Calu3 (cell line): ENCODE measurements around the gene PLEKHA7. TPM values are rescaled to one million over a fixed set of nuclear protein-coding genes. Genes with fewer than 3 reads are reported as not detected.
"Not testable (repeated sequence)": the region's sequence is repeated elsewhere in the genome, so short reads cannot be mapped to it uniquely, and the experiment has no call there.

ENCODE experiments used
- BruUV-seq: library from RNA; stranded (reverse); fragments of 400-500 nt; replicated peaks from 2 replicates; lab custom pipeline; 2021; lab: Mats Ljungman, UMichigan
- CTCF ChIA-PET: fragments of 300-600 bp; sonication (Branson Sonifier 250); formaldehyde crosslinking; loops from one replicate; lab custom pipeline; 2022; ENCODE audit warnings: antibody characterized with exemption; lab: Charles Lee
- DNase-seq: peaks from one replicate; pipeline ENCODE4 v3.0.0; 2022
- H3K27ac Mint-ChIP-seq: one replicate; pipeline ENCODE4 v1.8.0; 2022; ENCODE audit warnings: mixed read lengths; ENCODE audit not compliant: unreplicated experiment
- H3K27me3 Mint-ChIP-seq: one replicate; pipeline ENCODE4 v1.8.0; 2022; ENCODE audit warnings: mixed read lengths; ENCODE audit not compliant: unreplicated experiment
- H3K36me3 Mint-ChIP-seq: one replicate; pipeline ENCODE4 v1.8.0; 2022; ENCODE audit warnings: mild to moderate bottlenecking, moderate library complexity, mixed read lengths; ENCODE audit not compliant: insufficient read depth, unreplicated experiment
- H3K4me1 Mint-ChIP-seq: one replicate; pipeline ENCODE4 v1.8.0; 2022; ENCODE audit warnings: mild to moderate bottlenecking, low read depth, mixed read lengths; ENCODE audit not compliant: unreplicated experiment
- H3K4me3 Mint-ChIP-seq: one replicate; pipeline ENCODE4 v1.8.0; 2022; ENCODE audit warnings: mild to moderate bottlenecking, low read depth, moderate library complexity, mixed read lengths; ENCODE audit not compliant: unreplicated experiment
- H3K9me3 Mint-ChIP-seq: one replicate; pipeline ENCODE4 v1.8.0; 2022; ENCODE audit warnings: low read depth, mixed read lengths; ENCODE audit not compliant: unreplicated experiment
- CTCF ChIP-seq: fragments of 200-600 bp; IDR thresholded peaks from one replicate; pipeline ENCODE4 v1.8.0; 2022; ENCODE audit warnings: antibody characterized with exemption; ENCODE audit not compliant: unreplicated experiment
- intact Hi-C: fragments of 100-400 bp; cut with micrococcal nuclease; formaldehyde crosslinking; loops from one replicate; pipeline ENCODE4 v1.10.0; 2022; ENCODE audit not compliant: unreplicated experiment
- total RNA-seq: library from RNA; stranded (reverse); gene quantifications from 2 replicates; pipeline ENCODE4 v1.2.3, GENCODE V29; 2022

PLEKHA7 gene
- total RNA-seq, 1 experiment from 2014 or later = 138 TPM

- DNase-seq = no peak
- peaks cover 71% of the 10 kb centered on the region for H3K4me1 Mint-ChIP-seq
- no peaks in the 10 kb centered on the region for H3K27me3 Mint-ChIP-seq
- H3K36me3 Mint-ChIP-seq = peaks cover 6% of the 10 kb centered on the region
- no peak overlapping the region for H3K4me3 Mint-ChIP-seq
- intact Hi-C loops = no loop called here
- H3K27ac Mint-ChIP-seq = no peak overlapping the region
- CTCF ChIA-PET = no interaction called here
- TF ChIP-seq CTCF = no peak
- H3K9me3 Mint-ChIP-seq = no peaks in the 10 kb centered on the region
- no TSS peak for BruUV-seq
These were observed 50.8 kb downstream of the PLEKHA7 start for GRCh38 chr11:16963316-16963876.

GRCh38 chr11:16962589-16962988 is 51.6 kb downstream of the PLEKHA7 start:
- peaks cover 64% of the 10 kb centered on the region for H3K4me1 Mint-ChIP-seq
- H3K4me3 Mint-ChIP-seq, intact Hi-C loops, H3K27ac Mint-ChIP-seq, H3K36me3 Mint-ChIP-seq, BruUV-seq, H3K27me3 Mint-ChIP-seq, H3K9me3 Mint-ChIP-seq, CTCF ChIA-PET, DNase-seq: not testable (repeated sequence)

- Mint-ChIP-seq H3K27ac (no peak overlapping the region), H3K4me3 (no peak overlapping the region), H3K27me3 (no peaks in the 10 kb centered on the region), H3K36me3 (peaks cover 6% of the 10 kb centered on the region), H3K4me1 (peaks cover 63% of the 10 kb centered on the region), H3K9me3 (no peaks in the 10 kb centered on the region)
- CTCF ChIA-PET = no interaction called here
- DNase-seq = no peak
- no peak for TF ChIP-seq CTCF
- BruUV-seq = no TSS peak
- intact Hi-C loops = no loop called here
These were observed 52.1 kb downstream of the PLEKHA7 start for GRCh38 chr11:16962146-16962545.

- H3K36me3 Mint-ChIP-seq = peaks cover 9% of the 10 kb centered on the region
- no peaks in the 10 kb centered on the region for H3K27me3 Mint-ChIP-seq
- BruUV-seq = no TSS peak
- H3K4me3 Mint-ChIP-seq = peak overlapping the region; percentile 36
- no peak for TF ChIP-seq CTCF
- peaks cover 63% of the 10 kb centered on the region for H3K4me1 Mint-ChIP-seq
- intact Hi-C loops = no loop called here
- no peak for DNase-seq
- CTCF ChIA-PET = interaction anchor here (1.4 kb wide), 1 partner anchor 14 kb away, joined by 6 read pairs; no protein-coding TSS in a partner anchor
- peak overlapping the region; percentile 73 for H3K27ac Mint-ChIP-seq
- no peaks in the 10 kb centered on the region for H3K9me3 Mint-ChIP-seq
These were observed 54.0 kb downstream of the PLEKHA7 start for GRCh38 chr11:16960250-16960649.

GRCh38 chr11:16959602-16960001 is 54.6 kb downstream of the PLEKHA7 start:
- BruUV-seq = no TSS peak
- DNase-seq = no peak
- intact Hi-C loops = loop anchor here (5.0 kb wide), 1 partner anchor 53 kb away; the partner anchor contains the start of gene PLEKHA7
- Mint-ChIP-seq H3K9me3 (no peaks in the 10 kb centered on the region), H3K36me3 (peaks cover 10% of the 10 kb centered on the region), H3K4me1 (peaks cover 65% of the 10 kb centered on the region), H3K27me3 (no peaks in the 10 kb centered on the region), H3K27ac (peak overlapping the region; percentile 79), H3K4me3 (peak overlapping the region; percentile 36)
- no peak for TF ChIP-seq CTCF
- CTCF ChIA-PET = interaction anchor here (0.6 to 1.4 kb wide), 2 partner anchors 14 to 100 kb away, joined by 4 to 6 read pairs; no protein-coding TSS in a partner anchor
